ENCODE data around the gene SPAG16.

- TF ChIP-seq CTCF (IDR thresholded peaks at IDR 0.05) (no peak), ZFX (IDR thresholded peaks at IDR 0.05; ENCODE audit: borderline replicate concordance) (no peak)
These were observed 47.0 kb upstream of the SPAG16 start for GRCh38 chr2:213237251-213237650.

Data from 22Rv1 (cell line).